Mesodermal cell (in vitro differentiated cells): ENCODE results near the gene MARCHF10.
A peak's percentile ranks its signal among the peaks of the same experiment; 100 is the strongest.
"Not testable (repeated sequence)": the region's sequence is repeated elsewhere in the genome, so short reads cannot be mapped to it uniquely, and the experiment has no call there.

ENCODE experiments used
- H3K27ac ChIP-seq: 2 replicates; pipeline ENCODE4 v1.7.0; 2013; ENCODE audit warnings: mild to moderate bottlenecking, low read depth, low read length, moderate library complexity; ENCODE audit not compliant: severe bottlenecking
- H3K36me3 ChIP-seq: 2 replicates; pipeline ENCODE4 v1.7.1; 2013; ENCODE audit warnings: mild to moderate bottlenecking, low read length, moderate library complexity; ENCODE audit not compliant: control insufficient read depth, insufficient read depth
- H3K4me1 ChIP-seq: one replicate; pipeline ENCODE4 v1.7.1; 2013; ENCODE audit warnings: mild to moderate bottlenecking, low read length; ENCODE audit not compliant: insufficient read depth, control insufficient read depth, poor library complexity, severe bottlenecking
- H3K4me3 ChIP-seq: 2 replicates; pipeline ENCODE4 v1.7.0; 2013; ENCODE audit warnings: low read length, control low read depth, mild to moderate bottlenecking; ENCODE audit not compliant: insufficient read depth, poor library complexity, severe bottlenecking; ENCODE audit errors: extremely low read depth
- H3K9me3 ChIP-seq: 2 replicates; pipeline ENCODE4 v1.7.1; 2013; ENCODE audit warnings: mild to moderate bottlenecking, low read length, moderate library complexity; ENCODE audit not compliant: control insufficient read depth
- WGBS, 2 experiments: methylation state at CpG; one replicate each; pipeline ENCODE4 v1.1.5; 2013; ENCODE audit warnings: missing lambda C conversion rate in 2 of 2; ENCODE audit not compliant: insufficient coverage in 2 of 2; 5-methylcytosine and 5-hydroxymethylcytosine counted together

MARCHF10 gene

DNA sequence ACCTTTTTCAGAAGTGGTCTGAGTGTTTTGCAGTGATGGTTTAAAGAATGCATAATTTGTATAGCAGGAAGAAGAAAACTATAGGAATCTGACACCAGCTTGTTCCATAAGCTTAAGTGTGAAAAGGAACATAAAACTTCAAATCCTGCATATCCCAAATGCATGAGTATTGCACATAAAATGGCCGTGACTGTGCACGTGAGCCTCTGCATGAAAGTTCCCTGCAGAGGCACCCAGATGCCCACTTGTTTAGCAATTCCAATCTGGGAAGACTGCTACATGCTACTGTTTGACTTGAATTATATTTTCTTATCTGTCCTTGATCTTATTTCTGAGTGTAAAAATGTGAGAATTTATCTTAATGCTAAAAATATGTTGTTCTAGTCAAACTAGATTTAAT, 21.5 kb downstream of the MARCHF10 start:
- 100% methylated on average over 2 of the region's 2 CpGs for WGBS, 2 experiments
- Histone ChIP-seq H3K9me3 (no peaks in the 10 kb centered on the region), H3K27ac (no peak overlapping the region), H3K4me1 (peaks cover 18% of the 10 kb centered on the region), H3K36me3 (no peaks in the 10 kb centered on the region), H3K4me3 (no peak overlapping the region)

DNA sequence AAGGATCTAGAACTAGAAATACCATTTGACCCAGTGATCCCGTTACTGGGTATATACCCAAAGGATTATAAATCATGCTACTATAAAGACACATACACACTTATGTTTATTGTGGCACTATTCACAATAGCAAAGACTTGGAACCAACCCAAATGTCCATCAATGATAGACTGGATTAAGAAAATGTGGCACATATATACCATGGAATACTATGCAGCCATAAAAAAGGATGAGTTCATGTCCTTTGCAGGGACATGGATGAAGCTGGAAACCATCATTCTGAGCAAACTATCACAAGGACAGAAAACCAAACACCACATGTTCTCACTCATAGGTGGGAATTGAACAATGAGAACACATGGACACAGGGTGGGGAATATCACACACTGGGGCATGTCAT, 22.1 kb downstream of the MARCHF10 start:
- H3K4me1 ChIP-seq, result peaks cover 11% of the 10 kb centered on the region
- not testable (repeated sequence) for H3K4me3 ChIP-seq, H3K9me3 ChIP-seq, H3K36me3 ChIP-seq, H3K27ac ChIP-seq
- no CpG with 5 or more reads among the region's 1 CpG for WGBS, 2 experiments

DNA sequence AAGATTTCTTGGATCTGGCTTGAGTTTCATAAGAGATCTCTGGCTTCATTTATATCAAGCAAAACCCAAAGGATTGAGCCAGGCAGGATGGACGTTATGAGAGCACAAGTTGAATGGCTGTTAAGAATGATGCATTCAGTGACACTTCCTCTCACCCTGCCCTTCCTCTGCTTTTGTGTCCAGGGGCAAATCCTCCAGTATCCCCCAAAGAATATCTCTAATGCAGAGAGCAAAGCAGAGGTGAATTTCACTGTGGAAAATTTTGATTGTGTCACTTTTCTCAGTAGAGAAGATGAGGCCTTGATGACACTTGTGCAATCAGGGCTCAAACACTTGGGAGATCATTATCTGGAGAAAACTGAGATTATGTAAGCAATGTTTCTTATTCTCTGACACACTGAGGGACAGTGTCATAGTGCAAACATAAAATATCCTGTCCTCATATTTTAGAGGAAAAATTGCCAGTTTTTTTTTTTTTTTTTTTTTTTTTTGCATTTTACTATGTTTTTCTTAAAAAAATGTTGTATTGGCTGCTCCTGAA, 25.3 kb downstream of the MARCHF10 start:
- Histone ChIP-seq H3K9me3 (no peaks in the 10 kb centered on the region), H3K36me3 (no peaks in the 10 kb centered on the region), H3K4me1 (peaks cover 6% of the 10 kb centered on the region), H3K27ac (no peak overlapping the region), H3K4me3 (no peak overlapping the region)
- WGBS, 2 experiments, result no CpG with 5 or more reads among the region's 1 CpG

DNA sequence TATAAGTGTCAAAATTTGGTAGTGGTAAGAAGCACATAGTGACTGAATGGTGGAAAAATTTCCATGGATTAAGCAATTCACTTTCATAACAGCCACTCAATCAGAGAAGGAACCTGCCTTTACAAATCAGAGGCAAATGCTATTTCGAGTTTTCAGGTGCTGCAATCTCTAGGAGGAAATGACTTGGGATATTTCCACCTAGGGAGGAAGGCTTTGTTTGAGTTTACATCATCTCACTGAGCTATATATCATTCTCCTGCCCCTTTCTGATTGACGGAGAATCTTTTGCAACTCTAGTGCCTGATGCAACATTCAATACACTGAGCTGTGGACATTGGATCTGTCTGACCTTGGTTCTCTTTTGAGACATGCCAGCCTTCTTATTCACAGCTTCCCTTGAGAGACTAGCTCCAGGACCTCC, 26.3 kb downstream of the MARCHF10 start:
- no peak overlapping the region for H3K27ac ChIP-seq
- no peaks in the 10 kb centered on the region for H3K9me3 ChIP-seq
- 90 to 100% methylated on average over 1 of the region's 2 CpGs for WGBS, 2 experiments
- no peak overlapping the region for H3K4me3 ChIP-seq
- peaks cover 6% of the 10 kb centered on the region for H3K4me1 ChIP-seq
- H3K36me3 ChIP-seq, result no peaks in the 10 kb centered on the region

- H3K27ac ChIP-seq, result no peak overlapping the region
- H3K4me1 ChIP-seq, result peaks cover 6% of the 10 kb centered on the region
- 96 to 100% methylated on average over 2 to 3 of the region's 3 CpGs for whole genome bisulfite sequencing, 2 experiments
- H3K9me3 ChIP-seq, result no peaks in the 10 kb centered on the region
- H3K4me3 ChIP-seq, result no peak overlapping the region
- H3K36me3 ChIP-seq, result no peaks in the 10 kb centered on the region
These were observed 26.8 kb downstream of the MARCHF10 start for GRCh38 chr17:62781356-62781755.

DNA sequence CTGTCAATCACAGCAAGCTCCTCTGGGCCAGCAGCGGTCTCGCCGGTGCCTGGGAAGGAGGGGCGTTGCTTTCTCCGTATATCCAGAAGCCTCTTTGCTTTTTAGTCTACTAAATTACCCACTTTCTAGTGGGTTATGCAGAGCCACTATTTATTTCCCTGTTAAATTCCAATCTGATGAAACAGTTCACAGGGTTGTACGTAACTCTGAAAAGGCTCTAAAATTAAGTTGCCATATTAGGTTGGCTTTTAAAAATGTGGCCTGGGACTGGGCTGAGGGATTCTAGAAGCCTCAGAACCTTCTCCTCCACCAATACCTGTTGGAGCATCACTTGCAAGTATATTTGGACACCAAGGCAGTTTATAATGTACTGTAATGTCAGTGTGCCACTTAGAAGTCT, 27.2 kb downstream of the MARCHF10 start:
- no peaks in the 10 kb centered on the region for H3K36me3 ChIP-seq
- WGBS, 2 experiments, result 88 to 98% methylated on average over 3 to 6 of the region's 6 CpGs
- peaks cover 6% of the 10 kb centered on the region for H3K4me1 ChIP-seq
- H3K4me3 ChIP-seq, result no peak overlapping the region
- no peak overlapping the region for H3K27ac ChIP-seq
- no peaks in the 10 kb centered on the region for H3K9me3 ChIP-seq

GRCh38 chr17:62780269-62780668, 27.8 kb downstream of the MARCHF10 start:
- Histone ChIP-seq H3K36me3 (no peaks in the 10 kb centered on the region), H3K4me1 (peaks cover 6% of the 10 kb centered on the region), H3K27ac (no peak overlapping the region), H3K4me3 (no peak overlapping the region), H3K9me3 (no peaks in the 10 kb centered on the region)
- WGBS, 2 experiments, result 87 to 93% methylated on average over 7 of the region's 7 CpGs

GRCh38 chr17:62778990-62779681, 29.0 kb downstream of the MARCHF10 start:
- peak overlapping the region; percentile 19 for H3K27ac ChIP-seq
- H3K36me3 ChIP-seq, result no peaks in the 10 kb centered on the region
- no peak overlapping the region for H3K4me3 ChIP-seq
- H3K9me3 ChIP-seq, result no peaks in the 10 kb centered on the region
- 81 to 85% methylated on average over 21 of the region's 21 CpGs for WGBS, 2 experiments
- peaks cover 6% of the 10 kb centered on the region for H3K4me1 ChIP-seq

DNA sequence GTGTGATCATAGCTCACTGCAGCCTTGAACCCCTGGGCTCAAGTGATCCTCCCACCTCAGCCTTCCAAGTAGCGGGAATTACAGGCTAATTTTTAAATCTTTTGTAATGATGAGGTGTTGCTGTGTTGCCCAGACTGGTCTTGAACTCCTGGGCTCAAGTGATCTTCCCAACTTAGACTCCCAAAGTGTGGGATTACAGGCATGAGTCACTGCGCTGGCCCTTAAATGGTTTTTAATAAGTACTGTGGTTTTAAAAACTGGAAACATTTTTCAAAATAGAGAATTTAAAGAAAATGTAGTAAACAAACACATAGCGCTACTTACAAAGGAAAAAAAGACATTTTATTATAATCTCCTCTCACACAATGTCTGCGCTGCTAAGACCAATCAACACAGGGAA, 32.2 kb downstream of the MARCHF10 start:
- Histone ChIP-seq H3K36me3 (no peaks in the 10 kb centered on the region), H3K4me3 (no peak overlapping the region), H3K4me1 (peaks cover 6% of the 10 kb centered on the region), H3K9me3 (peaks cover 3% of the 10 kb centered on the region), H3K27ac (no peak overlapping the region)
- WGBS, 2 experiments, result 100% methylated on average over 1 of the region's 4 CpGs

DNA sequence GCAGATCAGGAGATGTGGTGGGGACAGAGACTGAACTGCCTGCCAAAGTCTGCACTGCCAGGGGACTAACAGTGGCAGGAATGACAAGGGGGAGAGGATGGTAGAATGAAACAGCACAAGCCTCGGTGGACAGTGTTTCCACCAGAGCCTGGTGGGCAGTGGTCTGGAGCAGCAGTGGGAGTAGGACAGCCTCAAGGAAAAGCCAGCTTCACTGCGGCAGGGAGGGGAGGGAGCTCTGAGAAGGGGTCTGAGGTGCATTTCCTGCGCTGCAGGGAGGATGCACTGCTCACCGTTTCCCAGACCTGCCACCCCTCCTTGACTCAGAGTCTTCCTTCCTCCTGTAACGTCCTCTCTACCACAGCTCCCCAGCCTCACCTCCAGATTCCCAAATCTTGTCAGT, 33.8 kb downstream of the MARCHF10 start:
- no peak overlapping the region for H3K4me3 ChIP-seq
- 64 to 89% methylated on average over 3 of the region's 5 CpGs for WGBS, 2 experiments
- H3K9me3 ChIP-seq, result peaks cover 3% of the 10 kb centered on the region
- H3K36me3 ChIP-seq, result no peaks in the 10 kb centered on the region
- peaks cover 6% of the 10 kb centered on the region for H3K4me1 ChIP-seq
- H3K27ac ChIP-seq, result no peak overlapping the region

DNA sequence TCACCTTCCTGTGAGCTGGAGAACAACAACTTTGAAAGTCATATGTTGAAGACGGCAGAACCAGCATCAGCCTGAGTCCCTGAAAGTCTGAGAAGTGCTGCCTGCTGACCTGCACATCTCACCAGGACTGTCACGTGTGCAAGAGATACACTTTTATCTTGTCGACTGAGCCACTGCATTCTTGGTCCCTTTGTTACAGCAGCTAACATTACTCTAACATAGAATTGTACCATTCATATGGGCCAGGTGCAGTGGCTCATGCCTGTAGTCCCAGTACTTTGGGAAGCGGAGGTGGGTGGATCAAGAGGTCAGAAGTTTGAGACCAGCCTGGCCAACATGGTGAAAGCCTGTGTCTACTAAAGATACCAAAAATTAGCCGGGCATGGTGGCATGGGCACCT, 40.1 kb downstream of the MARCHF10 start:
- Histone ChIP-seq H3K36me3 (no peaks in the 10 kb centered on the region), H3K4me1 (no peaks in the 10 kb centered on the region), H3K9me3 (peaks cover 3% of the 10 kb centered on the region), H3K27ac (no peak overlapping the region), H3K4me3 (no peak overlapping the region)
- WGBS, 2 experiments, result 95 to 96% methylated on average over 5 of the region's 5 CpGs
